ENCODE data around the gene DPH1.

DNA sequence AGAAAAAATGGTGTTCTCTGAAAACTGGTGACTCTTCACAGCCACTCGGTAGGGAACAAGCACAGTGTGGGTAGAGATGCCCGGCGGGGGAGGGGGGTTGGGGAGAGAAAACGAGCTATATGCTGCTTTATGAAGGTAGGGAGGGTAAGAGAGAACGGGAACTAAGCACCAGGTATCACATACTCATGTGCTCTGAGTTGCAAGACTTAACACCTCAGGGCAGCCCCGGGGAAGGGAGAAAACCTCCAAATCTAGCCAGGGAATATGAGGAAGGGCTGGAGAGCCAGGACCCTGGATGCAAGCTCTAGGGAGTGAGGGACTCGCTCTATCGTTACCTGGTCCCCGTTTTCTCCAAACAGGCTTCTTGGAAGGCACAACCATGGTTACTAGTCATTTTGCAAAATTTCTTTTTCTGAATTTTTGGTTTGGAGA is 60.3 kb downstream of the DPH1 start:
- TF ChIP-seq, protein P1, sequence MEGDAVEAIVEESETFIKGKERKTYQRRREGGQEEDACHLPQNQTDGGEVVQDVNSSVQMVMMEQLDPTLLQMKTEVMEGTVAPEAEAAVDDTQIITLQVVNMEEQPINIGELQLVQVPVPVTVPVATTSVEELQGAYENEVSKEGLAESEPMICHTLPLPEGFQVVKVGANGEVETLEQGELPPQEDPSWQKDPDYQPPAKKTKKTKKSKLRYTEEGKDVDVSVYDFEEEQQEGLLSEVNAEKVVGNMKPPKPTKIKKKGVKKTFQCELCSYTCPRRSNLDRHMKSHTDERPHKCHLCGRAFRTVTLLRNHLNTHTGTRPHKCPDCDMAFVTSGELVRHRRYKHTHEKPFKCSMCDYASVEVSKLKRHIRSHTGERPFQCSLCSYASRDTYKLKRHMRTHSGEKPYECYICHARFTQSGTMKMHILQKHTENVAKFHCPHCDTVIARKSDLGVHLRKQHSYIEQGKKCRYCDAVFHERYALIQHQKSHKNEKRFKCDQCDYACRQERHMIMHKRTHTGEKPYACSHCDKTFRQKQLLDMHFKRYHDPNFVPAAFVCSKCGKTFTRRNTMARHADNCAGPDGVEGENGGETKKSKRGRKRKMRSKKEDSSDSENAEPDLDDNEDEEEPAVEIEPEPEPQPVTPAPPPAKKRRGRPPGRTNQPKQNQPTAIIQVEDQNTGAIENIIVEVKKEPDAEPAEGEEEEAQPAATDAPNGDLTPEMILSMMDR (IDR thresholded peaks at IDR 0.05) = no peak
- no peak for TF ChIP-seq POLR2A (IDR thresholded peaks at IDR 0.05)
